ENCODE measurements around the gene TSEN54. TPM values are rescaled to one million over a fixed set of nuclear protein-coding genes. Genes with fewer than 3 reads are reported as not detected.

The TSEN54 gene
- total RNA-seq, 1 experiment from 2014 or later: 74.5 TPM

GRCh38 chr17:75572713-75573539, 56.6 kb downstream of the TSEN54 start:
- no peak for DNase-seq
- intact Hi-C loops (cut with micrococcal nuclease; ENCODE audit: unreplicated experiment): no loop called here
- H3K4me3 Mint-ChIP-seq (ENCODE audit: unreplicated experiment): no peak overlapping the region
- H3K36me3 Mint-ChIP-seq (ENCODE audit: insufficient read depth, unreplicated experiment): peaks cover 67% of the 10 kb centered on the region
- ChIA-PET POLR2A (no interaction called here), CTCF (no interaction called here)
- no TSS peak for BruUV-seq (replicated peaks)
- H3K9me3 Mint-ChIP-seq (ENCODE audit: unreplicated experiment): no peaks in the 10 kb centered on the region
- no peaks in the 10 kb centered on the region for H3K4me1 Mint-ChIP-seq (ENCODE audit: low read depth, unreplicated experiment)
- Histone ChIP-seq H3K4me3 (ENCODE audit: low read depth, low read length) (no peak overlapping the region), H3K27me3 (replicated peaks; ENCODE audit: control insufficient read depth, insufficient read depth, low read length) (no peaks in the 10 kb centered on the region), H3K36me3 (ENCODE audit: control insufficient read depth, insufficient read depth, low read length) (no peaks in the 10 kb centered on the region; the same call in 1 of the 2 replicates), H3K9me3 (no peaks in the 10 kb centered on the region), H3K4me1 (peaks cover 12% of the 10 kb centered on the region)
- H3K27ac Mint-ChIP-seq (ENCODE audit: unreplicated experiment): no peak overlapping the region
- no peaks in the 10 kb centered on the region for H3K27me3 Mint-ChIP-seq (ENCODE audit: insufficient read depth, unreplicated experiment)
- TF ChIP-seq, protein P1, sequence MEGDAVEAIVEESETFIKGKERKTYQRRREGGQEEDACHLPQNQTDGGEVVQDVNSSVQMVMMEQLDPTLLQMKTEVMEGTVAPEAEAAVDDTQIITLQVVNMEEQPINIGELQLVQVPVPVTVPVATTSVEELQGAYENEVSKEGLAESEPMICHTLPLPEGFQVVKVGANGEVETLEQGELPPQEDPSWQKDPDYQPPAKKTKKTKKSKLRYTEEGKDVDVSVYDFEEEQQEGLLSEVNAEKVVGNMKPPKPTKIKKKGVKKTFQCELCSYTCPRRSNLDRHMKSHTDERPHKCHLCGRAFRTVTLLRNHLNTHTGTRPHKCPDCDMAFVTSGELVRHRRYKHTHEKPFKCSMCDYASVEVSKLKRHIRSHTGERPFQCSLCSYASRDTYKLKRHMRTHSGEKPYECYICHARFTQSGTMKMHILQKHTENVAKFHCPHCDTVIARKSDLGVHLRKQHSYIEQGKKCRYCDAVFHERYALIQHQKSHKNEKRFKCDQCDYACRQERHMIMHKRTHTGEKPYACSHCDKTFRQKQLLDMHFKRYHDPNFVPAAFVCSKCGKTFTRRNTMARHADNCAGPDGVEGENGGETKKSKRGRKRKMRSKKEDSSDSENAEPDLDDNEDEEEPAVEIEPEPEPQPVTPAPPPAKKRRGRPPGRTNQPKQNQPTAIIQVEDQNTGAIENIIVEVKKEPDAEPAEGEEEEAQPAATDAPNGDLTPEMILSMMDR (IDR thresholded peaks at IDR 0.05; ENCODE audit: insufficient read depth in 1 of 2, low read depth in 1 of 2, low read length in 1 of 2, severe bottlenecking in 1 of 2, unreplicated experiment in 1 of 2): no peak

DNA sequence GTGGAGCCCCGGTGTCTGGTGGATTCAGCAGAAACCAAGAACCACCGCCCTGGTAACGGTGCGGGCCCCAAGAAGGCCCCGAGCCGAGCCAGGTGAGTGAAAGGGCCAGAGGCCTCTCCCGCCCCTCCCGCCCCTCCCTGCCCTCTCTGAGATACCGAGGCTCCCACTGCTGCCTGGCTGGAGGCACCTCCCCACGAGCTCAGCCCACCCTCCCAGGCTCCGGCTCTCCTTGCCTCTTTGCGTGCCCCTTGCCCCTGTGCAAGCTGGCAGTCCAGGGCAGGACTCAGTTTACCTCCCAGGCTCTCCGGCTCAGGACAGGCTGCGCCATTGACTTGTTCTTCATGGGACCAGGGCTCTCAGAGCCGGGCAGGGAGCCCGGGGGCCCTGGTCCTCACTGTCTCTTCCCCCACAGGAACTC, 57.2 kb downstream of the TSEN54 start:
- H3K36me3 ChIP-seq (ENCODE audit: control insufficient read depth, insufficient read depth, low read length): no peaks in the 10 kb centered on the region; the same call in 1 of the 2 replicates
- POLR2A ChIA-PET: no interaction called here
- Mint-ChIP-seq H3K4me1 (ENCODE audit: low read depth, unreplicated experiment) (peaks cover 2% of the 10 kb centered on the region), H3K4me3 (ENCODE audit: unreplicated experiment) (no peak overlapping the region), H3K36me3 (ENCODE audit: insufficient read depth, unreplicated experiment) (peaks cover 67% of the 10 kb centered on the region), H3K9me3 (ENCODE audit: unreplicated experiment) (no peaks in the 10 kb centered on the region), H3K27me3 (ENCODE audit: insufficient read depth, unreplicated experiment) (no peaks in the 10 kb centered on the region), H3K27ac (ENCODE audit: unreplicated experiment) (no peak overlapping the region)
- no peak for DNase-seq
- no TSS peak for BruUV-seq (replicated peaks)
- no peaks in the 10 kb centered on the region for H3K27me3 ChIP-seq (replicated peaks; ENCODE audit: control insufficient read depth, insufficient read depth, low read length)
- CTCF ChIA-PET: no interaction called here
- peaks cover 18% of the 10 kb centered on the region for H3K4me1 ChIP-seq
- TF ChIP-seq, protein P1 (IDR thresholded peaks at IDR 0.05; ENCODE audit: insufficient read depth in 1 of 2, low read depth in 1 of 2, low read length in 1 of 2, severe bottlenecking in 1 of 2, unreplicated experiment in 1 of 2): no peak
- H3K4me3 ChIP-seq (ENCODE audit: low read depth, low read length): no peak overlapping the region
- intact Hi-C loops (cut with micrococcal nuclease; ENCODE audit: unreplicated experiment): no loop called here
- H3K9me3 ChIP-seq: no peaks in the 10 kb centered on the region

DNA sequence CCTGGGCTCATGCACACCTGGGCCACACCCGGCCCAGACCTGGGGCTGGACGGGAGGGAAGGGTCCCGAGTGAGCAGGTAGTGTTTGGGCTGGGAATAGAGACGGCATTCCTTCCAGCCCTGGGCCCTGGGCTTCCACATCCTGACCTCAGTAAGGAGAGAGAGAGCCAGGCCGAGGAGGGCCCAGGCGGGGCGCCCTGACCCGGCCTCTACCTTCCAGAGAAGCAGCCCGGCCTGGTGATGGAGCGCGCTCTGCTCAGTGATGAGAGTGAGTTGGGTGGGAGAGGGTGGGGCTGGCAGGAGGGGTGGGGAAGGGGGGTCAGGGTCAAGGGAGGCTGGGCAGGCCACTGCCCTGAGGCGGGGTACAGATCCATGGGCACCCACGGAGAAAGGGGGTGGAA, 57.7 kb downstream of the TSEN54 start:
- TF ChIP-seq, protein P1 (IDR thresholded peaks at IDR 0.05; ENCODE audit: insufficient read depth in 1 of 2, low read depth in 1 of 2, low read length in 1 of 2, severe bottlenecking in 1 of 2, unreplicated experiment in 1 of 2): no peak
- POLR2A ChIA-PET: no interaction called here
- Histone ChIP-seq H3K9me3 (no peaks in the 10 kb centered on the region), H3K27me3 (replicated peaks; ENCODE audit: control insufficient read depth, insufficient read depth, low read length) (no peaks in the 10 kb centered on the region), H3K4me1 (peaks cover 22% of the 10 kb centered on the region), H3K4me3 (ENCODE audit: low read depth, low read length) (no peak overlapping the region), H3K36me3 (ENCODE audit: control insufficient read depth, insufficient read depth, low read length) (no peaks in the 10 kb centered on the region; the same call in 1 of the 2 replicates)
- DNase-seq: no peak
- Mint-ChIP-seq H3K36me3 (ENCODE audit: insufficient read depth, unreplicated experiment) (peaks cover 67% of the 10 kb centered on the region), H3K4me1 (ENCODE audit: low read depth, unreplicated experiment) (peaks cover 6% of the 10 kb centered on the region), H3K9me3 (ENCODE audit: unreplicated experiment) (no peaks in the 10 kb centered on the region), H3K27ac (ENCODE audit: unreplicated experiment) (no peak overlapping the region), H3K27me3 (ENCODE audit: insufficient read depth, unreplicated experiment) (no peaks in the 10 kb centered on the region), H3K4me3 (ENCODE audit: unreplicated experiment) (no peak overlapping the region)
- intact Hi-C loops (cut with micrococcal nuclease; ENCODE audit: unreplicated experiment): no loop called here
- BruUV-seq (replicated peaks): no TSS peak
- CTCF ChIA-PET: no interaction called here

Small RNA genes lying within 50 kb of the gene (microRNA-seq; reads per million reads assigned to microRNA genes)
- gene MIR6785: 1.1 reads per million

Other genes with a start within 250 kb of the TSEN54 start
- 27.0 and 27.3 TPM in 2 replicates for gene MIF4GD, start 245.3 kb upstream of the TSEN54 start, total RNA-seq (2022)
- gene SLC25A19, start 227.1 kb upstream of the TSEN54 start, total RNA-seq (2022): 29.8 and 33.6 TPM in 2 replicates
- gene GRB2, start 110.8 kb upstream of the TSEN54 start, total RNA-seq (2022): 113 and 115 TPM in 2 replicates
- gene TMEM94, start 59.9 kb upstream of the TSEN54 start, total RNA-seq (2022): 109 and 115 TPM in 2 replicates
- gene CASKIN2, start 991 bp upstream of the TSEN54 start, total RNA-seq (2022): 41.8 and 48.9 TPM in 2 replicates
- gene LLGL2, start 9.2 kb downstream of the TSEN54 start, total RNA-seq (2022): 165 and 179 TPM in 2 replicates
- gene MYO15B, start 71.3 kb downstream of the TSEN54 start, total RNA-seq (2022): 12.3 and 24.4 TPM in 2 replicates
- gene SMIM5, start 116.9 kb downstream of the TSEN54 start, total RNA-seq (2022): 0.20 TPM in 1 of 2 replicates, not detected in the other
- gene RECQL5, start 150.6 kb downstream of the TSEN54 start, total RNA-seq (2022): 67.0 and 67.7 TPM in 2 replicates
- 119 and 126 TPM in 2 replicates for gene SAP30BP, start 150.8 kb downstream of the TSEN54 start, total RNA-seq (2022)
- 50.8 and 55.4 TPM in 2 replicates for gene ITGB4, start 204.9 kb downstream of the TSEN54 start, total RNA-seq (2022)
- gene GALK1, start 248.7 kb downstream of the TSEN54 start, total RNA-seq (2022): 41.1 and 45.0 TPM in 2 replicates

Data from Caco-2 (cell line).